ENCODE measurements around the gene SRGAP3.
A peak's percentile ranks its signal among the peaks of the same experiment; 100 is the strongest.
"Not testable (repeated sequence)": the region's sequence is repeated elsewhere in the genome, so short reads cannot be mapped to it uniquely, and the experiment has no call there.

The SRGAP3 gene

DNA sequence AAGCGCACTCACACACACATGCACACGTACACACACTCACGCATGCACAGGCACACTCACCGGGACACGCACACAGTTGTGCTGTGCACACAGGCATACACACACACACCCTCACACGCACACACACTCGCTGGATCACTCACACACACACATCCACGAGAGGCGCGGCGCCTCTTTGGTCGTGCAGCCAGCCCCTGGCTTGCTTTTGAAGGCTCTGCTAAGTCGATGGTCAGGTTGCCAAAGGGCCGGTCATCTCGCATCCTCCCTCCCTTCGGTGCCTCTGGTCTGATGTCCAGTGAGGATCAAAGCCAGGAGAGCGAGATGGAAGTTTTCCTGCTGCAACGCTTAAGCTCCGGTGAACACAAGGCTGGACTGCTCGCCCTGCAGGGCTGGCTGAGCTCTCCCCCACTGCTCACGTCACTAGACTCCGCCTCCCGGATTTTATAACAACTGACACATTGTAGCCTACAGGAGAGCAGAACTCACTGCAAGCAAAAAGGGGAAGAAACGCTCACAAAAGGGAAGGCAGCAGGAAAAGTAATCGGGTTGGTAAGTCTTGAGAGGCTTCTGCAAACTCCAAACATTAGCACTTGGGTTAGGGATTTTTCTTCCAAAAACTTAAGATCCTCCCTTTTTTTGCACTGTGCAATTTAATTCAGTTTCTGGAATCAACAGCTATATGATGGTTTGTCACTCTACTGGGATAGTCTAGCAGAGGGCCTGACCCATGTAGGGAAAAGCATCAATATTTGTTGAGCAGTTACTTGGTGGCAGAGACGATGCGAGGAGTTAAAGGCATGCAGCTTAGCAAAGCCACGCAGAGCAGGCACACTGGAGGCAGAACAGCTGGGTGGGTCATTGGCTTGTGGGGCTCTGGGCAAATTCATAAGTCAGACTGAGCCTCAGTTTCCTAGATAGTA is at the start of gene SRGAP3:
Gene SRGAP3, minus strand, starts transcription at position 374 of the 920 bp plus-strand sequence. CDS start 695 bp downstream, outside the sequence.
- peak; percentile 88 for DNase-seq (ENCODE audit: low spot score)

DNA sequence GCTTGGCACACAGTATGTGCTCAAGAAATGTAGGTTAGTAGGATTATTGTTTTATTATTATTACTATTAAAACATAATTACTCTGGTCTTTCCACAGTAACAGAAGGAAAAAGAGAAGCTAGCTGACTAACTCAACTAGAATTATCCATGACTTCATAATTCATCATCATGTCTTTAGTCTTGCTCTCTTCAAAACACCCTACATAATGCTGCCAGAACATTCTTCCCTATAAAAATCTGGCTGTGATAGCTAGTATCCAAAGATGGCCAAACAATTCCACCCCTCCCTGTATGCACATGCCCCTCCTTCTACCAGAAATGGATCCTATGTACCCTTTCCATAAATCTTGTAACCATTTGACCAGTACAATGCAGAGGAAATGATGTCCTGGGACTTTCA is 48.8 kb upstream of the SRGAP3 start:
- DNase-seq (ENCODE audit: low spot score), result no peak

DNA sequence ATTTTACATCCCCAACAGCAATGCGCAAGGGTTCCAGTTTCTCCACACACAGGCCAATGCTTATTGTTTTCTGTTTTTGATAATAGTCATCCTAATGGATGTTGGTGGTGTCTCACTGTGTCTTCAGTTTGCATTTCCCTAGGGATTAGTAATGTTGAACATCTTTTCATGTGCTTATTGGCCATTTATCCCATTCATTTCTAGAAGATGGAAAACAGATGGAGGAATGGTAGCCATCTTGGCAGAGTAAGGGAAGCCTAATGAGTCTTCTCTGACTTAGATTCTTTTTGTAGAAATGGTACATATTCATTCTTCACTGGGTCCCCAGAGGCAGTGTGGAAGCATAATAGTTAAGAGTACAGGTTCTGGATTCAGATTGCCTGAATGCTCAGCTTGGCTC is 46.8 kb upstream of the SRGAP3 start:
- no peak for DNase-seq (ENCODE audit: low spot score)

DNA sequence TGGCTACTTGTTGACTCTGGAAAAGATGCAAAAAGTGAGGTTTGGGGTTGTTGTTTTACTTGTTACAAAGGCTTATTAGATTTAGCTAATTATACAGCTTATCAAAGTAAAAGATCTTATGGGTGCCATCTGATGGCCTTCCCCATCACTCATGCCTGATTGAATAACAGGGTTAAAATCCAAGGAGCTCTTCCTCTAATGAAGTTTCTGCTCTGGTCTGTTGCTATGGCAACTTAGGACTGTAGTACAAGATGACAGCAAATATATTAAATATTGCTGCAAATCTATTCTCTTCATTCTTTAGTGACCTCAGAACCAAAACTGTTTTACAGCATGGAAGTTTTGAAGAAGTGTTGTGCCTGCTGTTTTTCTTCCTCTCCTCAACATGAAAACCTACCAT is 45.6 kb upstream of the SRGAP3 start:
- DNase-seq (ENCODE audit: low spot score), result no peak

DNA sequence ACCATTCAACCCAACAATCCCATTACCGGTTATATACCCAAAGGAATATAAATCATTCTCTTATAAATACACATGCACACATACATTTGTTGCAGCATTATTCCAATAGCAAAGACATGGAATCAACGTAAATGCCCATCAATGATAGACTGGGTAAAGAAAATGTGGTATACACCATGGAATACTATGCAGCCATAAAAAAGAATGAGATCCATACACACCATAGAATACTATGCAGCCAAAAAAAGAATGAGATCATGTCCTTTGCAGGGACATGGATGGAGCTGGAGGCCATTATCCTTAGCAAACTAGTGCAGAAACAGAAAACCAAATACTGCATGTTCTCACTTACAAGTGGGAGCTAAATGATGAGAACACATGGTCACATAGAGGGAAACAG is 44.5 kb upstream of the SRGAP3 start:
- DNase-seq (ENCODE audit: low spot score), result not testable (repeated sequence)

DNA sequence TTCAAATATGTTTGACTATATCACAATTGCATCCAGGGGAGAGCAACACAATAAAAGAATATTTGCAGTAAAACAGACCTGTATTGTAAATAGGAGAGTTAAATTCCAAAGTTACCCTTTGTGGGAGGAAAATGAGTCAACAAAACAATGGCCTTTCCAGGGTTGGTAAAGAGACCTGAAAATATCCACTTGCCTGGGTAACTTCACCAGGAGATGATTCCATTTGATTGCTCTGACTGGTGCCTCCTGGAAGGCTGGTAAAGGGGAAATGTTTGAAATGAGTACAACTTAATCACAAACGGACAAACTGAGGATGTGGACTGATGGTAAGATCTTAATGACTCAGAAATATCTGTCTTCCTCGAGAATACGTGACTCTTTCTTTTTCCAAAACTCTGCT is 43.6 kb upstream of the SRGAP3 start:
- no peak for DNase-seq (ENCODE audit: low spot score)

DNA sequence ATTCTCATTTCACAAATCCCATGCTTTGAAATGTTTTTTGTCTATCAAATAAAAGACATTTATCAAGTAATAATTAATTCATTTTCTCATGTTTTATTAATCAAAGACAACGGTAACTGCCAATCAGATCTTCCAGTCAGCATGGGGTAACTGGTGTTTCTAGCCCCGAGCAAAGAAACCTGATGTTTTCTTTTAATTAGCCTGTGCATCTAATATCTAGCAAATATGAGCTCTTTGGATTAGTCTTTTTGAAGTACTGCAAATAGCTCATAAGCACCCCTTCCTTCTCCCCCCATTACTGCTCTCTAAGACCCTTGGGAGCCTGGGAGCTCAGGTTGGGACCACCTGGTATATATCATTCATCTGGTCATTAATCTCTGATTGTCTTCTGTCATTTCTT is 43.1 kb upstream of the SRGAP3 start:
- no peak for DNase-seq (ENCODE audit: low spot score)

DNA sequence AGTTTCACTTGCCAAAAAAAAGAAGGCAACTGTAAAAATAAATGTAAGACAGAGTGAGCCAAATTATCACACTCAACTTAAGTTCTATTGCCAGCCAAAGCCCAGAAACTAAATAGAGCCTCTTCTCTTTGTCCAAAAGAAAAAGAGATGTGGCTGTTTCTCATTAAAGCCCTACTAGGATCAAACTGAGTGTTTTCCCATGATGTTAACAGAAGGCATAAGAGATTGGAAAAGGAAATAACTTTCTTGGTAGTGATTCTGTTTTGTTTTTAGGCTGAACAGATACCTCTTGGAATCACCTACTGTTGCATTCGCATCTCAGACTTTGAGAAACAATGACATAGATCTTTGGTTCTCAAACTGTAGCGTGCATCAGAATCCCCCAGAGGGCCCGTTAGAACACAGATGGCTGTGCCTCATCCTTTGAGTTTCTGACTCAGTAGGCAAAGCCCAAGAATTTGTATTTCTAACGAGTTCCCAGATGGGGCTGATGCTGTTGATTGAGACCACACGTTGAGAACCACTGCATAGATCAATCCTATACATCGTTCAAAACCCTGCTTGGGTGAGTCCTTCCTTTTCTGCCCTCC is 42.5 kb upstream of the SRGAP3 start:
- no peak for DNase-seq (ENCODE audit: low spot score)

DNA sequence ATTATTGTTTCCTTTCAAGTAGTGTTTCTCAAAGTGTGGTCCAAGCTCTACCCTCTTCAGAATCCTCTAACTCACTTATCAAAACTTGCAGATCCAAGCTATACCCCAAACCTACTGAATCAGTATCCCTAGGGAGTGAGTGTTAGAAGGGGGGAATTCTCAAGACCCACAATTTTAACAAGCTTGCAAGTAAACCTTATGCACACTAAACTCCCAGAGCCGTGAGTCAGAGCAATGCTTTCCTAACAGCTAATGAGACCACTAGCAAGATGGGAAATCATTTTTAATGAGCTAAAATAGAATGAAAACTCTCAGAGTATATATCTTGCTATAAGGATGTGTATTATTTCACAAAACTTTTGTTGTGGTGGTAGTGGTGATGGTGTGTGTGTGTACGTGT is 41.1 kb upstream of the SRGAP3 start:
- no peak for DNase-seq (ENCODE audit: low spot score)

DNA sequence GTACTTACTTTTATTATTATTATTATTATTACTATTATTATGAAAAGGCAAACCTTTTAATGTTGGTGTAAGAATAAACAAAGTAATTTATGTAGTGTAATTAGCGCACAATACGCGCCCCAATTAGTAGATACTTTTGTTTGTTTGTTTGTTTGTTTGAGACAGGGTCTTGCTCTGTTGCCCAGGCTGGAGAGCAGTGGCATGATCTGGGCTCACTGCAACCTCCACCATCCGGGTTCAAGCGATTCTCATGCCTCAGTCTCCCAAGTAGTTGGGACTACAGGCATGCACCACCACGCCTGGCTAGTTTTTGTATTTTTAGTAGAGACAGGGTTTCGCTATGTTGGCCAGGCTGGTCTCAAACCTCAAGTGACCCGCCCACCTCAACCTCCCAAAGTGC is 32.1 kb upstream of the SRGAP3 start:
- not testable (repeated sequence) for DNase-seq (ENCODE audit: low spot score)

DNA sequence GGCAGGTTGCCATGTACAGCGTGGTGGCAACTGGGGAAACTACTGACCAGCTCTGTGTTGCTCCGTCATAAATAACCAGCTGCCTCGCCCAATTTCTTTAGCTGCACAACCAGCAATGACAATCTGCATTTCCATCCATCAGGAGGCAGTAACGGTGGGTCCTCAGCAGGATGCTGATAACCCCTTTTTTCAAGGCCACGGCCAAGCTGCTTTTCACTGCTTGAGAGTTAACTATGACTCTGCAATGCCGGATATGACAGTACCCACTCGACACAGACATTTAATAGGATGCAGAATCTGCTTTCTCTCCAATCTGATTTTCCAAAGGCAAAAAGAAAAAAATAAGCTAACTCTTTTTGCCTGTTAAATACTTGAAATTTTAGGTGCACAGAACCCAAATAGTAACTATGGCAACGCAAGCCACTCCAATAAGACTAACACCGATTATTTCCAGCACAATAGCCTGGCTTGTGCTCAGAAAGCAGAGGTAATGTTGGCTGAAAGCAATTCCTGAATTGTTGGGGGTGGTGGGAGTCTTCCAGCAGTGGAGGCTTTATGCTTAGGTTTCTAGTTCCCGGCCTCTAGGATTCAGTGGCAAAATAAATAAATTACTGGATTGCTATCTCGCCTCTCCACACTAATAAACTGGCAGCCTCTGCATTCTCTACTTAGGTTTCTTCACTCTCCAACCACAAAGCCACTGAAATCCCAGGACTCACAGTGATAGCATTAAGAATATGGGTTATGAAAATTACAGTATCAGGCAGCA is 31.2 kb upstream of the SRGAP3 start:
- DNase-seq (ENCODE audit: low spot score), result no peak

DNA sequence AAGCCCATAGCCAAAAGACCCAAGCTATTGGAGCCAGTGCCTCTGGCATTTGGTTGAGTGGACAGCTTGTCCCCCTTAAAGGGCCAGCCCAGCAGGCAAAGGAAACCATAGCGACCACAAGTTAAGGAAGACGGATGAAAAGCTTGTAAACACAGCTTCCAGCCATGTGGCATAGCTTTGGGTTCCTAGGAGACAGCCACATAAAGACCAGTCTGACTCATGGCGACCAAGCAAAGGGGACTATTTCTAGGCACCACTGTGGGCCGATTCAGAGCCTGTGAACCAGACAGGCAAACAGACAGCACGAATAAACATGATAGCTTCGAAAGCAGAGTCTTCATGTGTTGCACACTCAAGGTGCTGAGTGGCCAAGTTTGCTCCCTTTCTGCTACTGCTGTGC is 30.5 kb upstream of the SRGAP3 start:
- DNase-seq (ENCODE audit: low spot score), result no peak

DNA sequence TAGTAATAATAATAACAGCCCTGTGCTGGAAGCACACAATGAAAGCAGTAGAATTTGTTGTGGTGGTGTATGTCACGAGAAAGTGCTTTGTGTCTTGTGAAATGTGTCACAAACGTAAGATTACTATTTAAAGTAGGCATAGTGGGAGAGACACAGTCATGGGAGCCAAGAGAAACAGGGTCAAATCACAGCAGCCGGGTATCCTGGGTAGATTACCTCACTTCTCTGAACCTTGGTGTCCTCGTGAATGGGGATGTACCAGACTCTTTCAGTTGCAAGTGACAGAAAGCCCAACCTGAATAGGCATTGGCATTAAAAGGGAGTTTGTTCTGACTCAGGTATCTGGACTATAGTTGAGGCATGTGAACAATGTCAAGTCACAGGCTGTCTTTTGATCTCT is 29.1 kb upstream of the SRGAP3 start:
- no peak for DNase-seq (ENCODE audit: low spot score)

DNA sequence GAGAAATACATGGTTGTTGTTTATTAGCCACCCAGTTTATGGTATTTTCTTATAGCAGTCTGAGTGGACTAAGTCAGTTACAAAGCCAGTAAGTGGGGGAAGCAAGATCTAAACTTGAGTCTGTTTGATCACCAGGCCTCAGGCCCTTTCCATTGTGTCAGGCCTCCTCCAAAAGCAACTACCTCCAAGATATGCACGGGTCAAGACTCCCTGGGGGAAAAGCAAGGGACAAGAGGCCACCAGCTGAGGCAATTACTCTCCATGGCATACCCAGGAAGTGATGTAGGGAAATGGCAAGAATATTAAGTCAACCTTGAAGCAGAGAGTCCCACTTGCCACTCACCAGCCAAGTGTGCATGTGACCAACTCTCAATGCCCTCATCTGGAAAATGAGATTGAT is 28.6 kb upstream of the SRGAP3 start:
- no peak for DNase-seq (ENCODE audit: low spot score)

DNA sequence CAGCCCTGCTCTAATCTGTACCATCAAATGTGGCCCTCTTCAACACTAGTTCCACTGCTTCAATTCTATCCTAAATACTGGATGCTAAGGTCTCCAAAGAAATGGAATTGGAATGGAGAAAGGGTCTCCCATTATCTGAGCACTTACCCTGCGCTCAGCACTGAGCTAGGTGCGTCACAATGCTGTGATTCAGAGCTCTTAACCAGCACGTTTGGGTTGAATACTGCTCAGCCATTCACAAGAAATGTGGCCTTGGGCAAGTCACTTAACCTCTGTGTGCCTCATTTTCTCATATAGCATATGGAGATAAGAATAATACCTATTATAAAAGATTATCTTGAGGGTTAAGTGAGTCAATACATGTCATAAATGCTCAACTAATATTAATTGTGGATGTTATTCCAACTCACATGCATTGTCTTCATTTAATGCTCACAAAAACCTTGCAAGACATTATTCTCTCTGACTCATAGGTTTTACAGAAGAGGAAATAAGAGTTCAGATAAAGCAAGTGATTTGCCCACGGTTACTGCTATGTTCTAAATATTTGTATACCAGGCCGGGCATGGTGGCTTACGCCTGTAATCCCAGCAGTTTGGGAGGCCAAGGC is 27.4 kb upstream of the SRGAP3 start:
- no peak for DNase-seq (ENCODE audit: low spot score)

DNA sequence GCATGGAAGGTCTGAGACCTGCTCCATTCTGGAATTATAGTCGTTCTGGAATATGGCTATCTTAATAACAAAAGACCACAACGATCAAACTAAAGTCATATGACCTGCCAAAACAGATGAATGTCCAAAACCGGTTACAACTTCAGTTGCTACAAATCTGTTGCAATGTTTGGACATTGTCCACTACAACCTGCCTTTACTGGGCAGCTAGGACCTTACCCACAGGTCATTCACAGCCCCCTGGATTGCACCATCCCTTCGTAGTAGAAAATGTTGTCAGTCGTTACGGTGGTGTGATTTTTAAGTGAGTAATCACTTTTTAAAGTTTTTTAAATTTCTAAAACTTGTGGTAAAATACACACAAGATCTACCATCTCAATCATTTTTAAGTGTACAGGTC is 22.5 kb upstream of the SRGAP3 start:
- DNase-seq (ENCODE audit: low spot score), result no peak

DNA sequence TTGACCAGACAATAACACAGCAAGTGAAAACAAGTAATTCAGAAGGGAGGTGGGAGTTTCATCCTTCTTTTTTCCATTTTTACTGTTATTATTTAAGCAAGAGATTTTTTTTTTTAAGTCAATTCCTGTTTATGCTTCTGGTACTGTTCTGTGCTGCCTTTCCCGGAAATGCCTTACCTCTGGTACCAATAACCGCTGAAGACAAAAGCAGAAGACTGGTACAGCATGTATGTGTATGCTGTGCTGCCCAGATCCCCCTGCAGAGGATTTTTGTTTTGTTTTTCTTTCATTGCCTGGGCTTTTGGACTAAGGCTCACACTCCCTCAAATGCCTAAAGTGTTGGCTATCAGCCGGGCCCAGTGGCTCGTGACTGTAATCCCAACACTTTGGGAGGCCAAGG is 21.3 kb upstream of the SRGAP3 start:
- DNase-seq (ENCODE audit: low spot score), result no peak

DNA sequence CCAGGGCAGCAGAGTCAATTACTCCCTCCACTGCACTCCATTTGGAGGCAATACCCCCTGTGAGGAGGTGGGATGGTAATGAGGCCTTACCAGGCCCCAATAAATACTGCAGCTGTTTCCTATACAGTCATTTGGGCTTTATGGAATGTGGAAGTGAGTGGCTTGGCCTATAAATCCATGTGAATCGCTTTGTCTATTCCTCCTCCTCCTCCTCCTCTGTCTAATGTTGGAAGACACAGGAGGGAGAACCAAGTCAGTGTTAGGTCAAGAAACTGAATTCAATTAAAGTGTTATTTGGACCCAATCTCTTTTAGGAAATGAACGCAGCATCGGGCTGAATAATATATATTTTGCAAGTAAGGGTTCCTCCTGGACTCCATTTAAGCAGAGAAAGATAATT is 17.3 kb upstream of the SRGAP3 start:
- no peak for DNase-seq (ENCODE audit: low spot score)

DNA sequence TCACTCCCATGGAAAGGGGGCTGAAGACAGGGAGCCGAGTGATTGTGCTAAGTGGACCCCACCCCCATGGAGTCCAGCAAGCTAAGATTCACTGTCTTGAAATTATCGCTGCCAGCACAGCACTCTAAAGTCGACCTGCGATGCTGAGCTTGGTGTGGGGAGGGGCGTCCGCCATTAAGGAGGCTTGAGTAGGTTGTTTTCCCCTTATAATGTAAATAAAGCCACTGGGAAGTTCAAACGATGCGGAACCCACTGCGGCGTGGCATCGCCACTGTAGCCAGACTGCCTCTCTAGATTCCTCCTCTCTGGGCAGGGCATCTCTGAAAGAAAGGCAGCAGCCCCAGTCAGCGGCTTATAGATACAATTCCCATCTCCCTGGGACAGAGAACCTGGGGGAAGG is 10.9 kb upstream of the SRGAP3 start:
- no peak for DNase-seq (ENCODE audit: low spot score)

DNA sequence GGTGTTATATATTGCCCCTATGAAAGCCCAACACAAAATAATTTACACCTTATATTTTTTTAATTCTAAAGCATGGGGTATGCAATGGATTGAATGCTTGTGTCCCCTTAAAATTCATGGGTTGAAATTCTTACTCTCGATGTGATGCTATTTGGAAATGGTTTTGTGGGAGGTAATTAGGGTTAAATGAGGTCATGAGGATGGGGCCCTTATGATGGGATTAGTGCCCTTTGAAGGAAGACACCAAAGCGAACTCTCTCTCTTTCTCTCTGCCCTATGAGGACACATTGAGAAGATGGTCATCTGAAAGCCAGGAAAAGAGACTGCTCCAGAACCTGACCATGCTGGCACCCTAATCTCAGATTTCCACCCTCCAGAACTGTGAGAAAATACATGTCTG is 7.6 kb upstream of the SRGAP3 start:
- DNase-seq (ENCODE audit: low spot score), result no peak

DNA sequence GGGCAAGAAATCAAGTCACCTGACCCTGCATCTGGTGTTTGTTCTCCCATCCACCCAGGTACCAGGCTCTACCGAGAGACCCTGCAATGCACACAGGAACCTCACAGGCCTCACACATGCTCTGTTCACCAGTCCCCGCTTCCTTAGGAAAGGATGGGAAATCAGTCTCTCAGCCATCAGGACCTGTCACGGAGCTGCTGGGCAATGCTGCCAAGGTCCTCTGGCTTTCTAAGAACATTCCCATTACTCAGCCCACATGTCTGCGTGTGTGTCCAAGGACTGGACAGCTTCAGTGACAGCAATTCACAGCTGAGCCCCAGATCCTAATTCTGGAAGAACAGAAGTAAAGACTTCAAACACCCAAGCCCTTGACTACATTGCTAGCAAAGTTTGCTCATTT is 6.5 kb upstream of the SRGAP3 start:
- no peak for DNase-seq (ENCODE audit: low spot score)

DNA sequence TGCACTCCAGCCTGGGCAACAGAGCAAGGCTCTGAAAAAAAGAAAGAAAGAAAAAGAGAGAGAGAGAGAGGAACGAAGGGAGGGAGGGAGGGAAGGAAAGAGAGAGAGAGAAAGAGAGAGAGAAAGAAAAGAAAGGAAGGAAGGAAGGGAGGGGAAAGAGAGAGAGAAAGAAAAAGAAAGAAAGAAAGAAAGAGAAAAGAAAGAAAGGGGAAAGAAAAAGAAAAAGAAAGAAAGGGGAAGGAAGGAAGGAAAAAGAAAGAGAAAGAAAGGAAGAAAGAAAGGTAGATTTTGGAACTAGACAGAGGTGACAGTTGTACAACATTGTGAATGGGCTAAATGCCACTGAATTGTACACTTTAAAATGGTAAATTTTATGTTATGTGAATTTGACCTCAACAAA is 5.3 kb upstream of the SRGAP3 start:
- DNase-seq (ENCODE audit: low spot score), result no peak

DNA sequence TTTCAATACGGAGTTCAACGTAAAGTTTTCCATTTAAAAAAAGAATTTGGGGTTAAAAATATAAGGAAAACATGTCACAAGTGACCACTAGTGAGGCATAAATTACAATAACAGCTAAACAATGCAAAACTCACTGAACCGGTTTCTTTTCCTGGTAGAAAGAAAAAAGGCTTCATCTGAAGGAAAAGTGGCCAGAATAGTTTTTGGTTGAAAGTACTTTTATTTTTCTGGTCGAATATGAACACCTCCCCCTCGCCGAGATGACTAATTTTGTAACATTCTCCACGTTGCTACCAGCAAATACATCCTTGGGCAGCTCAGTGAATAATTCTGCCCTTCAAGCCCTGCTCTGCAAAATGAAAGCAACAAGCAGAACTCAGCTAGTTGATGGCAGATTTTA is 3.9 kb upstream of the SRGAP3 start:
- DNase-seq (ENCODE audit: low spot score), result no peak

All from germinal center (tissue), 1 donor.